ENCODE data around the gene RAI14. TPM values are rescaled to one million over a fixed set of nuclear protein-coding genes. Genes with fewer than 3 reads are reported as not detected.
A peak's percentile ranks its signal among the peaks of the same experiment; 100 is the strongest.
"Not testable (repeated sequence)": the region's sequence is repeated elsewhere in the genome, so short reads cannot be mapped to it uniquely, and the experiment has no call there.

The RAI14 gene
- total RNA-seq, 1 donor from 2014 or later = 149 TPM

- no peak for DNase-seq (ENCODE audit: low read depth in 2 of 2)
These were observed 41.4 kb downstream of the RAI14 start for GRCh38 chr5:34697308-34698108.

- DNase-seq (ENCODE audit: low read depth in 2 of 2) = no peak
These were observed 41.9 kb downstream of the RAI14 start for GRCh38 chr5:34698109-34698419.

- DNase-seq (ENCODE audit: low read depth in 2 of 2) = no peak
These were observed 42.6 kb downstream of the RAI14 start for GRCh38 chr5:34698754-34699153.

- DNase-seq (ENCODE audit: low read depth in 2 of 2) = no peak
These were observed 43.3 kb downstream of the RAI14 start for GRCh38 chr5:34699155-34700077.

GRCh38 chr5:34700078-34700452 is 43.9 kb downstream of the RAI14 start:
- no peak for DNase-seq (ENCODE audit: low read depth in 2 of 2)

- not testable (repeated sequence) for DNase-seq (ENCODE audit: low read depth in 2 of 2)
These were observed 45.3 kb downstream of the RAI14 start for GRCh38 chr5:34701442-34701841.

- no peak for DNase-seq (ENCODE audit: low read depth in 2 of 2)
These were observed 47.9 kb downstream of the RAI14 start for GRCh38 chr5:34703767-34704713.

- DNase-seq (ENCODE audit: low read depth in 2 of 2) = no peak
These were observed 50.0 kb downstream of the RAI14 start for GRCh38 chr5:34706084-34706483.

GRCh38 chr5:34707451-34708107 is 51.5 kb downstream of the RAI14 start:
- peak in 1 of 2 donors; percentile 72 for DNase-seq (ENCODE audit: low read depth in 2 of 2)

- DNase-seq (ENCODE audit: low read depth in 2 of 2) = no peak
These were observed 52.6 kb downstream of the RAI14 start for GRCh38 chr5:34708777-34709176.

GRCh38 chr5:34709861-34710673 is 53.9 kb downstream of the RAI14 start:
- DNase-seq (ENCODE audit: low read depth in 2 of 2) = peak; percentile 49 to 89

GRCh38 chr5:34712565-34712964 is 56.4 kb downstream of the RAI14 start:
- no peak for DNase-seq (ENCODE audit: low read depth in 2 of 2)

GRCh38 chr5:34715711-34716110 is 59.6 kb downstream of the RAI14 start:
- peak; percentile 30 to 79 for DNase-seq (ENCODE audit: low read depth in 2 of 2)

GRCh38 chr5:34716986-34717385 is 60.9 kb downstream of the RAI14 start:
- no peak for DNase-seq (ENCODE audit: low read depth in 2 of 2)

GRCh38 chr5:34717426-34718327 is 61.5 kb downstream of the RAI14 start:
- peak; percentile 46 to 94 for DNase-seq (ENCODE audit: low read depth in 2 of 2)

- DNase-seq (ENCODE audit: low read depth in 2 of 2) = no peak
These were observed 62.4 kb downstream of the RAI14 start for GRCh38 chr5:34718516-34718915.

GRCh38 chr5:34719029-34719428 is 62.9 kb downstream of the RAI14 start:
- DNase-seq (ENCODE audit: low read depth in 2 of 2) = peak; percentile 39 to 68

GRCh38 chr5:34721327-34721726 is 65.2 kb downstream of the RAI14 start:
- no peak for DNase-seq (ENCODE audit: low read depth in 2 of 2)

- DNase-seq (ENCODE audit: low read depth in 2 of 2) = no peak
These were observed 66.1 kb downstream of the RAI14 start for GRCh38 chr5:34722183-34722582.

All from dermis microvascular lymphatic vessel endothelial cell (primary cell).